OCI-LY1 (cell line): ENCODE measurements around the gene AK4.

Source experiments
- EZH2 ChIP-seq: fragments of 200-600 bp; sonication (generic), shearing (Covaris generic); IDR thresholded peaks from 2 replicates; pipeline ENCODE4 v1.8.0; 2017; ENCODE audit warnings: borderline replicate concordance, mixed run types, mild to moderate bottlenecking, antibody characterized with exemption, low read length, moderate library complexity, mixed read lengths
- TF ChIP-seq, protein P1 (sequence below): fragments of 200-600 bp; sonication (generic), shearing (Covaris generic); IDR thresholded peaks from 2 replicates; pipeline ENCODE4 v1.5.1; 2017; ENCODE audit warnings: mild to moderate bottlenecking, antibody characterized with exemption, low read length, moderate library complexity, mixed read lengths

DNA sequence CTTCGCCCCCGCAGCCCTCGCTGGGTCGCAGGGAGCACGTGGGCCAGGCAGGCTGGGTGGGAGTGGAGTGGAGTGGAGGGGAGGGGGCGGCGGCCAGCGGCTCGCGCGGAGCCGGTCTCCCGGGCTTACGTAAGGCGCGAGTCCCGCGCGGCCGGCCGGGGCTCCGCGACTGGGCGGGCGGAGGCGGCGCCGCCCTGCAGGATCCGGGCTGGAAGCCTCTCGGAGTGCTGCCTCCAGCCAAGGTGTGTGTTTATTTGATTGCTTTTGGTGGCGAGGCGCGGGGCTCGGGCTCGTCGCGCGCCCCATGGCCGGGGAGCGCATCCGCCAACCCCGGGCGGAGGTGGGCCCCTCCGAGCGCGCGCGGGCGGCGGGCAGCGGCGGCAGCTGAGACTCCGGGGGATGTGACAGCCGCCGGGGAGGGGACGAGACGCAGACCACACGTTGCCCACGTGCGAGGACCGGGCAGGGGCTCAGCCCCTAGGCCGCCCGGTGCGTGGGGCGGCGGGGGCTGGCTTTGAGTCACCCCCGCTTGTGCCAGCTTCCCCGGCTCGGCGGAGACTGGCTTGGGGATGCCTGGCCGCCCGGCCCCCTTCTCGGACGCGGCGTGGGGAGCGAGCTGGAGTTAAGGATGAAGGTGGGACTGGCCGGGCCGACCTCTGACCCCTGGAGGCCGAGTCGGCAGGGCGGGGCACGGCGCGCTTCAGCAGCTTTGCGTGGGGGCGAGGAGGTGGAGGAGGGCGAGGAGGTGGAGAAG lies 402 bp upstream of the AK4 start:
- TF ChIP-seq, protein P1, sequence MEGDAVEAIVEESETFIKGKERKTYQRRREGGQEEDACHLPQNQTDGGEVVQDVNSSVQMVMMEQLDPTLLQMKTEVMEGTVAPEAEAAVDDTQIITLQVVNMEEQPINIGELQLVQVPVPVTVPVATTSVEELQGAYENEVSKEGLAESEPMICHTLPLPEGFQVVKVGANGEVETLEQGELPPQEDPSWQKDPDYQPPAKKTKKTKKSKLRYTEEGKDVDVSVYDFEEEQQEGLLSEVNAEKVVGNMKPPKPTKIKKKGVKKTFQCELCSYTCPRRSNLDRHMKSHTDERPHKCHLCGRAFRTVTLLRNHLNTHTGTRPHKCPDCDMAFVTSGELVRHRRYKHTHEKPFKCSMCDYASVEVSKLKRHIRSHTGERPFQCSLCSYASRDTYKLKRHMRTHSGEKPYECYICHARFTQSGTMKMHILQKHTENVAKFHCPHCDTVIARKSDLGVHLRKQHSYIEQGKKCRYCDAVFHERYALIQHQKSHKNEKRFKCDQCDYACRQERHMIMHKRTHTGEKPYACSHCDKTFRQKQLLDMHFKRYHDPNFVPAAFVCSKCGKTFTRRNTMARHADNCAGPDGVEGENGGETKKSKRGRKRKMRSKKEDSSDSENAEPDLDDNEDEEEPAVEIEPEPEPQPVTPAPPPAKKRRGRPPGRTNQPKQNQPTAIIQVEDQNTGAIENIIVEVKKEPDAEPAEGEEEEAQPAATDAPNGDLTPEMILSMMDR = no peak
- TF ChIP-seq EZH2 = no peak
